DND-41 (cell line): ENCODE data around the gene ARHGAP32.
A peak's percentile ranks its signal among the peaks of the same experiment; 100 is the strongest.

ENCODE experiments used
- ATAC-seq: fragments of 200-7000 bp; cut with Tn5 transposase; 3 replicates; pipeline ENCODE4 v1.9.1; 2021; ENCODE audit warnings: low read depth; ENCODE audit not compliant: insufficient read depth
- DNase-seq: peaks from one replicate; pipeline ENCODE4 v3.0.0-alpha.2; 2020
- H2AFZ ChIP-seq: 2 replicates; pipeline ENCODE4 v1.6.0; 2012; ENCODE audit warnings: low read depth, low read length
- H3K27ac ChIP-seq: 2 replicates; pipeline ENCODE4 v1.5.1; 2012; ENCODE audit warnings: low read length, inconsistent platforms
- H3K27me3 ChIP-seq: fragments of 200-600 bp; sonication (generic); 2 replicates; pipeline ENCODE4 v1.6.0; 2012; ENCODE audit warnings: low read length, mild to moderate bottlenecking, inconsistent platforms; ENCODE audit not compliant: insufficient read depth, poor library complexity
- H3K36me3 ChIP-seq: 2 replicates; pipeline ENCODE4 v1.5.1; 2012; ENCODE audit warnings: low read length, inconsistent platforms; ENCODE audit not compliant: insufficient read depth
- H3K4me1 ChIP-seq: 2 replicates; pipeline ENCODE4 v1.5.1; 2012; ENCODE audit warnings: mild to moderate bottlenecking, low read length; ENCODE audit not compliant: insufficient read depth
- H3K4me2 ChIP-seq: 2 replicates; pipeline ENCODE4 v1.6.0; 2012; ENCODE audit warnings: mild to moderate bottlenecking, moderate library complexity, low read length, inconsistent platforms; ENCODE audit not compliant: insufficient read depth
- H3K4me3 ChIP-seq, 2 experiments: fragments of 200-600 bp in 1 of 2; shearing (Covaris generic) in 1 of 2; 2 replicates each; pipeline ENCODE4 v1.5.1; 2012 to 2016; ENCODE audit warnings: inconsistent platforms in 2 of 2, low read length in 2 of 2, mild to moderate bottlenecking in 2 of 2, low read depth in 1 of 2, moderate library complexity in 1 of 2
- H3K79me2 ChIP-seq: 2 replicates; pipeline ENCODE4 v1.6.0; 2012; ENCODE audit warnings: low read length, inconsistent platforms; ENCODE audit not compliant: insufficient read depth
- H3K9ac ChIP-seq: 2 replicates; pipeline ENCODE4 v1.6.0; 2012; ENCODE audit warnings: low read depth, mild to moderate bottlenecking, inconsistent platforms, low read length, moderate library complexity
- H3K9me3 ChIP-seq: 2 replicates; pipeline ENCODE4 v1.5.1; 2012; ENCODE audit warnings: low read length, moderate library complexity, mild to moderate bottlenecking, inconsistent platforms; ENCODE audit not compliant: insufficient read depth, severe bottlenecking
- H4K20me1 ChIP-seq: 2 replicates; pipeline ENCODE4 v1.6.0; 2012; ENCODE audit warnings: low read length; ENCODE audit not compliant: insufficient read depth
- CTCF ChIP-seq: IDR thresholded peaks from 2 replicates; pipeline ENCODE4 v1.5.1; 2012; ENCODE audit warnings: borderline replicate concordance, low read length, moderate library complexity, mild to moderate bottlenecking; ENCODE audit not compliant: poor library complexity, severe bottlenecking; ENCODE audit errors: extremely low read depth
- EZH2 ChIP-seq: IDR thresholded peaks from 3 replicates; pipeline ENCODE4 v1.6.1; 2012; ENCODE audit warnings: borderline replicate concordance, low read depth, mild to moderate bottlenecking, moderate library complexity, low read length, inconsistent platforms; ENCODE audit not compliant: severe bottlenecking

The ARHGAP32 gene

GRCh38 chr11:128983023-128983422 lies 209.1 kb downstream of the ARHGAP32 start:
- H4K20me1 ChIP-seq, result no peaks in the 10 kb centered on the region
- H3K27me3 ChIP-seq, result no peaks in the 10 kb centered on the region
- H3K4me2 ChIP-seq, result no peak overlapping the region
- no peak overlapping the region for H2AFZ ChIP-seq
- ATAC-seq (no peak), DNase-seq (no peak)
- no peaks in the 10 kb centered on the region for H3K36me3 ChIP-seq
- H3K27ac ChIP-seq, result no peak overlapping the region
- no peaks in the 10 kb centered on the region for H3K79me2 ChIP-seq
- TF ChIP-seq EZH2, result no peak
- no peaks in the 10 kb centered on the region for H3K9me3 ChIP-seq
- H3K9ac ChIP-seq, result no peak overlapping the region
- H3K4me1 ChIP-seq, result peaks cover 6% of the 10 kb centered on the region; the same call in 1 of the 2 replicates
- H3K4me3 ChIP-seq, result no peak overlapping the region

GRCh38 chr11:128981254-128981653 lies 210.9 kb downstream of the ARHGAP32 start:
- H3K4me2 ChIP-seq, result no peak overlapping the region
- no peak overlapping the region; the same call in 1 of the 2 replicates for H2AFZ ChIP-seq
- DNase-seq, result no peak
- H3K36me3 ChIP-seq, result no peaks in the 10 kb centered on the region
- H3K27ac ChIP-seq, result no peak overlapping the region
- H3K9ac ChIP-seq, result no peak overlapping the region
- no peaks in the 10 kb centered on the region for H3K27me3 ChIP-seq
- peaks cover 6% of the 10 kb centered on the region; the same call in 1 of the 2 replicates for H3K4me1 ChIP-seq
- no peaks in the 10 kb centered on the region for H3K79me2 ChIP-seq
- TF ChIP-seq EZH2, result no peak
- TF ChIP-seq CTCF, result no peak
- no peak overlapping the region for H3K4me3 ChIP-seq
- H3K9me3 ChIP-seq, result no peaks in the 10 kb centered on the region
- H4K20me1 ChIP-seq, result no peaks in the 10 kb centered on the region
- ATAC-seq, result no peak

- Histone ChIP-seq H3K4me3 (no peak overlapping the region), H2AFZ (peak overlapping the region; percentile 34; the same call in 1 of the 2 replicates), H3K4me1 (peaks cover 38% of the 10 kb centered on the region), H3K9ac (no peak overlapping the region), H3K27me3 (no peaks in the 10 kb centered on the region), H3K36me3 (no peaks in the 10 kb centered on the region), H3K9me3 (no peaks in the 10 kb centered on the region), H3K4me2 (no peak overlapping the region), H3K27ac (peak overlapping the region; percentile 78), H3K79me2 (no peaks in the 10 kb centered on the region), H4K20me1 (no peaks in the 10 kb centered on the region)
- DNase-seq, result peak; percentile 59
- TF ChIP-seq EZH2 (no peak), CTCF (no peak)
- ATAC-seq, result peak; percentile 93
Observed at GRCh38 chr11:128970598-128971190, 221.4 kb downstream of the ARHGAP32 start.

- ATAC-seq, result no peak
- no peak overlapping the region for H3K4me3 ChIP-seq
Observed at GRCh38 chr11:128968916-128969315, 223.2 kb downstream of the ARHGAP32 start.

More at GRCh38 chr11:128968916-128969315, 223.2 kb downstream of the ARHGAP32 start:
- TF ChIP-seq CTCF (peak; percentile 21), EZH2 (no peak)
- Histone ChIP-seq H3K4me1 (peaks cover 55% of the 10 kb centered on the region), H3K27me3 (no peaks in the 10 kb centered on the region), H4K20me1 (no peaks in the 10 kb centered on the region), H3K79me2 (no peaks in the 10 kb centered on the region), H3K4me2 (no peak overlapping the region), H2AFZ (no peak overlapping the region), H3K9ac (no peak overlapping the region), H3K9me3 (no peaks in the 10 kb centered on the region), H3K27ac (no peak overlapping the region), H3K36me3 (no peaks in the 10 kb centered on the region)
- no peak for DNase-seq
